NCI-H128 (cell line): ENCODE measurements around the gene GLYATL1.

Experiments
- DNase-seq: peaks from one replicate; lab custom pipeline; 2025; ENCODE audit not compliant: unreplicated experiment; lab: John Stamatoyannopoulos, UW

The GLYATL1 gene

DNA sequence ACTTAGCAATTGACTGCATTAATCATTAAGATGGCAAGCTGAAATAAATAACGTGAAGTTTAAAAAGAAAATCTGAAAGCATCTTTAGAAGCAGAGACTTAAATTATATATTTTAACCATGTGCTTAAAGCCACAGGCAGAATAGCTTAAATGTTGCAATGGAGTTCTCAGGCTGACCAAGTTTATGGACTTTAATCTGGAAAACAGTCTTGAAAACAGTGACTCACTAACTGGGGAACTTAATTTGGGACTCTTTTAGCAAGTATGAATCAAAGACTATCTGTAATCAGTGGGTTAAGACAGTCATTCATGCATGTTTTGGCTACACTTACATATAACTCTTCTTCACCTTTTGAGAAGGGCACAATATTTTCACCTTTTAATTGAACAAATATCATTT, 12.6 kb upstream of the GLYATL1 start:
- no peak for DNase-seq

DNA sequence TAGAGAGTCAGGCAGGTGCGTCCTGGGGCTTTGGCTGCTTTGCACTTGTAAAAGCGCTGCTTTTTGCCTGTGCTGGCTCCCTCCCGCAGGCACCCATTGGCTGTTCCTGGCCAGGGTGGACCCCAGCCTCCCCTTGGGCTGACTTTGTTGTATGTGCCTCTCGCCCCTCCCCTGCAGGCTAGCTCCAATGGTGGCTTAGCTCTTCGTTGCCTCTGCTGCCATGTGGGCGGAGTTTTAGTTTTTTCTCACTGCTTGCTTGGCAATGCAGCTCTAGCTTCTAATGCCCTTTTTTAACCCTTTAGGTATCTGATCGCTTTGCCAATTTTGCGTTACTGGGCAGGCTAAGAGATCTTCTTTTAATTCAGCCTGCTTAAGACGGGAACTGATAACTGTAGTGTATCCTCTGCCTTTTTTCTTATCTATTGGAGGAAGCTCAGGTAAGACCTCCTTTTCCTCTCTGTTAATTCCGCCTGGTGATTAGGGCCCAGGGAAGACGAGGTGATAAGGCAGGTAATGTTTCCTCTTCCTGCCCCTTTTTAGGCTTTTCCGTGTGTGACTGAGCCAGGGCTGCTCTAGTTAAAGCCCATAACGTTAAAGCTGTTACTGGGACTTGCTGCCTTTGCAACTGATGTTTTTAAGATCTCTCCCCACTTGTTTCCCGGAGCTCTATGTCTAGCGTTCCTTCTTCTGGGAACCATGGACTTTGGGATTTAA, 11.7 kb upstream of the GLYATL1 start:
- DNase-seq: no peak

DNA sequence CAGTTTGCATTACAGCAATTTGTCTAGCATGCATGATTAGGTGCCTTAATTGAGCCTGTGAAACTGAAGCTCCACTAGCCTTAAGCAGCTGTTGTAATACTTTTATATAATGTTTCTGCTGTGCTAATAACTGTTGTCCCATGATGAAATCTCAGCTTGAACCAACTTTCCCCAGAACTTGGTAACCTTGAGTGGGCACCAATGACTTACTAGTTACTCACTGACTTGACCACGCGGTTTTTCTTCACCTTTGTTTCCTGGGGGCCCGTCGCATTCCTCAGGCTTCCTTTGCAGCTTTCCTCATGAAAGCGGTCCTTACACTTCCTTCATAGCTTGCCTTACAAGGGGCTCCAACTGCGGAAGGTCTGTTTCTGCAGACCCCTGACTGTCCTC, 11.2 kb upstream of the GLYATL1 start:
- no peak for DNase-seq

DNA sequence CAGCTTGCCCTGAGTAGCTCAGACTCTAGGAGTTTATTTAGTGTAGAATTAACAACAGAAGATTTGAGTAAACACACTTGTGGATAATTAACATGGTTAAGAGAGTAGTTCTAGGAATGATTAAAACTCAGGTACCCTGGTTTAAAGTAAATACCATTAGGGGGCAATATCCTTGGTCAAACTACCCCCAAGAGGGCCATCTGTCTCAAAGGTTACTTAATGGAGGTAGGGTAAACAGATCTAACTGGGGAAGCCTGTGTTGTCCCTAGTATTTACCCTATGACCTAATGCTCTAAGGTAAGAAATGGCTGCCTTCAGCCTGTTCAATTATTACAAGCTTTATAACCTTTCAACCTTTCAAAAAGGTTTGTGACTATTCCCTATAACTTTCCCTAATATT, 10.6 kb upstream of the GLYATL1 start:
- DNase-seq: no peak

DNA sequence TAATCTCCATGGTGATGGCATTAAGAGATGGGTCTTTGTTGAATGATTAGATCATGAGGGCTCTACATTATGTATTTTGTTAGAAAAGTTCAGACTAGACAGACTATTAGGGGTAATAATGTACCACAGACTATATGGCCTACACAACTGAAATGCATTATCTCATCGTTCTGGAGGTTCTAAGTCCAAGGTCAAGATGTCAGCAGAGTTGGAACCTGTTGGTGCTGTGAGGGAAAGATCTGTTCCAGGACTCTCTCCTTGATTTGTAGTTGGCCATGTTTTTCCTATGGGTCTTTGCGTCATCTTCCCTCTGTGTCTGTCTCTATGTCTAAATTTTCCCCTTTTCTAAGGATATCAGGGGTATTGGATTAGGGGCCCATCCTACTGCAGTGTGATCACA, 8.4 kb upstream of the GLYATL1 start:
- no peak for DNase-seq

DNA sequence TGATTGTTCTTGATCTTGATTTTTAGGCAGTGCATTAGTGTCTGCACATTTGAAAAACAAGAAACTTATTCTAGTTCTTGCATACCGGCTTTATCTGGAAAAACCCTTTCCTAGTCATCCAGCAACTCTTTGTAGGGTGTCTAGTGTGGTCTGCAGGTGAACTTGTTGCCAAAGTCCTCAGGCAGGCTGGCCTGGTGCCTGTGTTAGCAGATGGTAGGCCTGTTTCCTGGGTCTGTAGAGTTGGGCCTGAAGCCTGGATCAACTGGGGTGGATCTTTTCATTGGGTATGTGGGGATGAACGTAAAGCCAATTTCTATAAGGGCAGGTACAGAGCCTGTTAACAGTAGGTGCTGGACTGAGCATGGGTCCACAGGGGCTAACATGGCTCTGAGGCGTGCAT, 5.6 kb upstream of the GLYATL1 start:
- DNase-seq: no peak

DNA sequence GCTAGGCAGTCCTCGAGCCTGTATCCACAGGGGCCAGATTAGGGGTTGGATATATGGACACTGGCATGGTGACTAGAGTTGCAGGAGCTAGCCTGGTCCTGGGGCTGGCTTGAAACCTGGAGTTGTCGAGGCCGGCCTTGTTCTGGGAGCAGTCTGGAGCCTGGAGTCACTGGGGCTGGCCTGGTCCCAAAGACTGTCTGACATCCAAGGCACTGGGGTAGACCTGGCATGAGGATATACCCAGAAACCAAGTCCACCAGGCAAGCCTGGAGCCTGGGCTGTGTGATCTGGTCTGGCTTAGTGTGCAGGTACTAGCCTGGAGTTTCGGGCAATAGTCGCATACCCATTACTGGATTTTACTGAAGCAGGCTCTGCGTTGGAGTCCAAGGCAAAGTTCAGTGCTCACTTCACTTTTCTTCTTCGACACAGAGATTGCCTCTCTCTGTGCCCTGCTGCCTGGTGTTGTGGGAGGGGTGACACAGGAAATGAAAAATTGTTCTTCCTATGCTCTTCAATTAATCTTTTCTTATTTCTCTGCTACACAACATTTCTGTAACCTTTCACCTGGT, 4.3 kb upstream of the GLYATL1 start:
- no peak for DNase-seq

DNA sequence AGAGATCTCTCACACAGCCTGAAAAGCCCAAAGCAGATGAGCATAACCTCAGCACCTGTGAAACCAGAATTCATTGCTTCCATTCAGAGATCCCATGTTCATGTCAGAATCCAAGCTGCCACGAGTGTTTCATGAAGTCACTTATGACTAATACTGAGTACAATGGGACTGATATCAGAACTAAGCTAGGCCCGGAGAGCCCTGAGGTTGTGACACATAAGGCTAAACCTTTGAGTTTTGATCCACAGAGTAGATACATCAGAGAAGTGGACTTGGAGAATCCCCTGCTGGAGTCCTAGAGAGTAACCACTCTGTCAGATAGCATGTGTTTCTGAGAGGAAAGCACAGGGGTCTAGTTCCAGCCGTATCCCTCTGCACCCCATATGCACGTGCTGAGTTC, 890 bp upstream of the GLYATL1 start:
- DNase-seq: no peak

DNA sequence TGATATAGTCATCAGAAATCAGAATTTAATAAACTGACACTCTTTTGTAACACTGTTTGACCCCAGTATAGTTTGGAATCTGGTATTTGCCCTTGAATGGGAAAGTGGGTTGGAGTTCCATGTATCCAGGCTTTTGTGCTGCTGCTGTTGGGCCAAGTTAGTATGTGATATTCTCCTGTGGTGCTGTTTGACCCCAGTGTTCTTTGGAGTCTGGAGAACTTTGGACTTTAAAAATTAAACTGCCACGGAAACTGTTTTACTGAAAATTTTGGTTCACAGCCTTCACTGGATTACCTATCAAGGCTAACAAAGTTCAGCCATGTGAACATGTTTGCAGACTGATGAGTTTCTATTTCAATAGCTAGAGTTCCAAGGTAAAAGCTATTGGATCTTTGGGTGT, 740 bp downstream of the GLYATL1 start:
- DNase-seq: no peak

DNA sequence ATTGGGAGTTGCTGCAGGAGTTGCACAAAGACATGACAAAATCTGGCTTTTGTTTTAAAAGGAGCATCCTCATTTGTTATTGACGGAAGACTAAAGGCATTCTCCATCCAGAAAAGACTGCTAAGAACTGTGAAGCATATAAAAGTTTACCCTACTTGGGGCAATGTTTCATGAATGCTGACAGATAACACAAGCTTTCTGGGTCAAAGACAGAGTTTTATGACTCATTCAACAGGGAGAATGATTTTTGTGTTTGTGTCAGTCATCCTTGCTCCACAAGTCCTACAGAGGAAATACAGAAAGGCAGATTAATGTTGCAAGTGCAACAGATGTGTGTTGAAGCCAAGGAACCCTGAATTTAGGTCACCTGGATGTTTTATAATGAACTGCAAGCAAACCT, 2.5 kb downstream of the GLYATL1 start:
- no peak for DNase-seq

DNA sequence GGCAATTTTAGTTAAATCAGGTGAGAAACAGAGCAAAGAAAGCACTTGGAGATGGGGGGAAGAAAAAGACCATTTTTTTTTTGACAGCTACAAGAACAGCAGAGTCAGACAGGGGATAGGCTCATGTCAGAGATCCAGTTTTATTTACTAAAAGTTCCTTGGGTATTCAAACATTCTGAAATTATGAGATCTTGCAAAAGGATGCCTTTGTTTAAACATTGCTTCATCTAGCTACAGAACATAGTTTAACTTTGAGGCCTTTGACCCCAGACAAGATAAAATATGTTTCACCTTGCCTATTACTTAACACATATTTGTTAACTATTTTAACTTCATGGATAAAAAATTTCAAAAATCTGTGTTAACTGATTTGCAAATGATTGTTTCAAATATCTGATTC, 6.4 kb downstream of the GLYATL1 start:
- DNase-seq: no peak

DNA sequence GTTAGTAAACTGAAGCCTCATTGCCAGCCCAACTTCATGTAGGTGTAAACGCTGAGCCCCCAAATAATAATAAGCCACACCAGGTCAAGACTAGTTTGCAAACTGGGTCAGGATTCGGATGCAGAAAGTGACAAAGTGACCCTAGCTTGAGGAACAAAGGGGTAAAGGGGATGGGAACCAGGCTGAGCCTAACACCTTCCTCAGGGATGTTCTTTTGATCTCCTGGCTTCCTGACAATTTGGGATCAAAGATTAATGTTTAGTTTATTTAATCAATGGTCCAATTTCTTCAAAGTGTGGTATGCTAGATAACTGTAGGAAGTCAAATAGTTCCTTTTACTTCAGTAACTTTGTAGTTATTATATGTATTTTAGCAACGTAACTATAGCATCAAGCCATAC, 9.9 kb downstream of the GLYATL1 start:
- DNase-seq: no peak

DNA sequence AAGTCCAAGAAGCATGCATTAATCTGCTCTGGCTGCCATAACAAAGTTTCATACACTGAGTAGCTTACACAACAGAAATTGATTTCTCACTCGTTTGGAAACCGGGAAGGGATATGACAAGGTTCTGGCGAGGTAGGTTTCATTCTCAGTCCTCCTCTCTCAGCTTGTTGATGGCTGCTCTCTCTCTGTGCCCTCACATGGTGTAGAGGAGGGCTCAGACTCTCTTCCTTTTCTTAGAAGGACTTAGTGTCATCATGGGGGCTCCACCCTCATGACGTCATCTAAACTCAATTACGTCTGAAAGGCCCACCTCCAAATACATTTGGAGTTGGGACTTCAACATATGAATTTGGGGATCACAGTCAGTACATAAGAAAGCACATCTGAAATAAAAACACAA, 18.6 kb downstream of the GLYATL1 start:
- DNase-seq: no peak

DNA sequence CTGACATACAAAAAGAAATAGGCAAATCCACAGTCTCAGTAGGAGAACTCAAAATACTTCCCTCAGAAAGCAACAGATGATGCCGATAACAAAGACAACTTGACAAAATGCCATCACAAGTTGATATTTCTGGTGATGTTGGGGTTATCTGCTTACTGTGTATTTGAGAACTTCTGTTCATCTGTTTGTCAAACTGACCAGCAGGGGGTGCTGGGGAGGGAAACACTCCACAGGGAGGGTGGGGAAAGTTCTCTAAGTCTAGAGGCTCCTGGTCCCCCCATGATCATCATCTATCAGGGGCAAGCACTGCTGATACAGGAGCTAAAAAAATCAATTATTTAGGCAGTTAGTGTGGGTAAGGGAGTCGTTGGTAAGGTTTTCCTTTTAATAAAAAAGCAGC, 19.2 kb downstream of the GLYATL1 start:
- DNase-seq: no peak

DNA sequence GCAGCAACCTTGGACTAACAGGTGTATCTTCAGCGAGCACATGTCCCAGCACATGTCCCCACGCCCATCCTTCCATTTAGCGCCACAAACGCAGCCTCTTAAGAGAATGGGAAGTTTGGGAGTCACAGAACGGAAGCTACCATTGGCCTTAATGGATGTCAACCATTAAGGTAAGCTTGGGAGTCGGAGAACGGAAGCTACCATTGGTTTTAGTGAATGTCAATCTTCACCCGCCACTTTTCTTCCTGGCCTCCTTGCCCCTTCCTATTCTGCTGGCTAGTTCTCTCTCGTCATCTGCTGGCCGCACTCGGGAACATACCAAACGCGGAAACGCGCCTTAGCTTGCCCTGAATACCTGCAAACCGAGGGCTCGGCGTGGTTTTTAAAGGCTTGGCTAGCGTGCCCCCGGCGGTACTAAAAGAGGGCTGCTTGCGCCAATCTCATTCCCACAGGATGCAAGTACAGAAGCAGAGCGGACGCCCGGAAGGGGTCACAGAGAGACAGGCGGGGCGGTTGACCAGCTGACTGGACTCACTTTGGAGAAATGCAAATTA, 24.3 kb downstream of the GLYATL1 start:
- DNase-seq: no peak

DNA sequence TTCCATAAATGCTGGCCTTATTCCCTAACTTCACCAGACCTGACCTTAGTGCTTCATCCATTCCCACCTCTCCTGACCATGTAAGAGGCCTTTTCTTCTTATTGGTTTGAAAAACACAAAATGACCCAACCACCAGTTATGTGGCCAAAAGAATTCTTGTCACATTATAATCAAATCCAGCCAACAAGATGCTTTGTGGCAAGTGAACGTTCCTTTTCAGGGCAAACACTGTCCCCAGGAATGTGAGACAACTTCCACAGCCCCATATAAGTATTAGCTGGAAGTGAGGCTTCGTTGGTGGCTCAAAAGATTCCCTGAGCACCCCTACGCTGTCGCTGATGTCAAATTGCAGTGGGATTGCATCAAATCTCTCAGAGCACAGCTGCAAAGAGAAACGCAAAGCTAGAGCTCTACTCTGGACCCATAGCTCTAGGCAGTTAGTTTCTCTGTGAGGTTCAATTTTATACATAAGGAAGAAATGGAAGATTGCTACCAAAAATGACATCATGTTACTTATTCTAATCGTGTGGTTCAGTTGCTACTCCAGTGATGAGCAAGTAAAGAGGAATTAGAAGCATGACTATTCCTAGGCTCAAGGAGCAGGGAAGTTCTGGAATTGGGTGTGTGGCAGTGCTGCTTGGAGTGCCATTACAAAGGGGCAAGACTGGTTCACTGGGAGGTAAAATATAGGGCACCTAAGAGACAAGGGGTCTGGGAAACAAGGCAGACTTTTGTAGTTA, 26.1 kb downstream of the GLYATL1 start:
- no peak for DNase-seq

DNA sequence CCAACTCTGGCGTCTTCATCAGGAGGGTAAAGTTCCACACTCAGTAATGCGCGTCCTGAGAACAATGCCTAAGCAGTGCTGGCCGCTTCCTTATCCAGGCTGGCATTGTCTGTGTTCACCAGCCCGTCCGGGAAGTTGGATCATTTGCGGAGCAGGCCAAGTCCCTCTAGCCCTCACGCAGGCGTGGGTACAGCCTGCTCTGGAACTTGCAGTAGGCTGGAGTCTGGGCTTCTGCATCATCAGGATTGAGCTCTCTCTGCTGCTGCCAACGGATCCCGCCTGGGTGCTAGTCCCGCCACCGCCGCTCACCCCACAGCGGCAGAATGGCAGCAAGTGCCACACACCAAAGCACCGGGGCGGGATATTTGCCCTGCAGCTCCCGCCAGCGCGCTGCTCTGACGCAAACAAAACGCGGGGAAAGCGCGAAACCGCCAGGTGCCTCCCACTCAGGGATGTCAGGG, 29.0 kb downstream of the GLYATL1 start:
- DNase-seq: no peak

DNA sequence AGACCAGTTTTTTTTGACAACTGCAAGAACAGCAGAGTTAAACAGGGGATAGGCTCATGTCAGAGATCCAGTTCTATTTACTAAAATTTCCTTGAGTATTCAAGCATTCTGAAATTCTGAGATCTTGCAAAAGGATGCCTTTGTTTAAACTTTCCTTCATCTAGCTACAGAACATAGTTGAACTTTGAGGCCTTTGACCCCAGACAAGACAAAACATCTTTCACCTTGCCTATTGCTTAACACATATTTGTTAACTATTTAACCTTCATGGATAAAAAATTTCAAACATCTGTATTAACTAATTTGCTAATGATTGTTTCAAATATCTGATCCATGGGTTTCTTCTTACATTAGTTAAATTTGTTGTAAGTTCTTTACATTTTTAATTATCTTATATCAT, 38.2 kb downstream of the GLYATL1 start:
- no peak for DNase-seq

DNA sequence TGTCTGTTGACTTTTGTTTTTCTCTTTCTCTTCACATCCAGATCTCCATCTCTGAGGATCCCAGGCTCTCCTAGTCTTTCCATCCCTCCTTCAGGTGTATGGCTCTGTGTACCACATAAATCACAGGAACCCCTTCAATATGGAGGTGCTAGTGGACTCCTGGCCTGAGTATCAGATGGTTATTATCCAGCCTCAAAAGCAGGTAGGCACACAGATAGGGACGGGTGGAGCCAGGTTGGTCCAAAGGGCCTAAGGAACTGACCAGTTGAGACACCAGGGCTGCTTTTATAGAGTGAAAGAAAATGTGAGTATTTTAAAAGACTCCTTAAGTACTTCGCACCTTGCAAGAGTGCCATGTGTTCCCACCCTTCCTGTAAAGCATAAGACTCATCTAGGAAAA, 39.9 kb downstream of the GLYATL1 start:
- DNase-seq: no peak

DNA sequence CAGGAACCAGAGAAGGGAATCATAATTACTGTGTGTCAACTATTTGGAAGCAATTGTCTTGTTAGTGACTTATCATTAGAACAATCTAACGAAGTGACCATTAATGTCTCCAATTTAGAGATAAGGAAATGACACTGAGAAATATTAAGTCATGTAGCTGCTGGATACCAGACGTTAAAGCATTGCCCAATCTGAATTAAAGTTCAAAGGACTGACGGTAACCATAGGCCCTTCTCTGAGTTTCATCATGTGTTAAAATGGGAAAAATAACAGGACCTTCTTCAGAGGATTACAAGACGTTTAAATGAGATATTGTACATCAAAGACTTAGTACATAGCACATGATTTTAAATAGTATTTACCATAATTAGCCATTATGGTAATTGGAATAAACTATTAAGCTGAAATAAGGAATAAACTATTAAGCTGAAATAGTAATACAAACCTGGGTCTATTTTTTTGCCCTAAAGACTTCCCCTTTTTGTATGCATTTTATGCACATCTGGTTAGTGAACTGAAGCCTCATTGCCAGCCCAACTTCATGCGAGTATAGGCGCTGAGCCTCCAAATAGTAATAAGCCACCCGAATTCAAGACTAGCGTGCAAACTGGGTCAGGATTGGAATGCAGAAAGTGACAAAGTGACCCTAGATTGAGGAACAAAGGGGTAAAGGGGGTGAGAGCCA, 41.0 kb downstream of the GLYATL1 start:
- DNase-seq: no peak

DNA sequence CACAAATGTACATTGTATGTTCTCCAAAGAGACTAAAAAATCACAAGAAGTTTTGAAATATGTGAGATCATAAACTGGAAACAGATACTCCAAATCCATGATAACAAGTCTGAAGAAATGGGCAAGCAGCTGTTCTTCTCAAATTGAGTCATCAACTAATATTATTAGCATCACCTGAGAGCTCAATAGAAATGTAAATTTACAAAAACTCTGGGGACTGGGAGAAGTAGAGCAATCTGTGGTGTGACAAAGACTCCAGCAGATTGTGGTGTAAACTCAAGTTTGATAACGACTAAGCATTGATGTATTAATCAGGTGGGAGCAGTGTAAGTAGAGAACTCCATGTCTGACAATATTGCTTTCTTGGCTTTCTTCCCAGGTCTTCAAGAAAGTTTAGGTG, 53.2 kb downstream of the GLYATL1 start:
- DNase-seq: no peak

DNA sequence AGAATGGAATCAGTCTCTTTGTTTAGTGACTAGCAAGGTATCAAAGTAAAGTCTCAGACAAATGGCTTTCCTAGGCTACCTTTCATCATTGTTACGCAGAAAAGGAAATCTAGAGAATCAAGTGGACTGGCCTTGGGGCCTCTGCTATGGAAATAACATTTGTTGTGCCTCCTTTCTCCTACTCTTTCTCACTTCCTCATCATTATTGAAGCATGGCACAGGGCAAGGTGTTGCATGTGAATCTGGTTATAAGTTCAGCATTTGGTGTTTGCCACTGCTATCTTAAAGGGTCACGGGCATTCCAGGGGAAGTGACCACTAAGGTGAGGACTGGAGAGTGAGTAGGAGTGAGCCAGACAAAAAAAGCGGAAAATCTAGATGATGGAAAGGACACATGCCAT, 54.9 kb downstream of the GLYATL1 start:
- no peak for DNase-seq
